HG03159 (cell line): Measurements from ENCODE around the gene WWC1.

Source experiments
- ATAC-seq: cut with Tn5 transposase; IDR thresholded peaks from one replicate; pipeline ENCODE4 v1.9.1; 2021; ENCODE audit warnings: mild to moderate bottlenecking, moderate library complexity; ENCODE audit not compliant: unreplicated experiment

WWC1 gene

DNA sequence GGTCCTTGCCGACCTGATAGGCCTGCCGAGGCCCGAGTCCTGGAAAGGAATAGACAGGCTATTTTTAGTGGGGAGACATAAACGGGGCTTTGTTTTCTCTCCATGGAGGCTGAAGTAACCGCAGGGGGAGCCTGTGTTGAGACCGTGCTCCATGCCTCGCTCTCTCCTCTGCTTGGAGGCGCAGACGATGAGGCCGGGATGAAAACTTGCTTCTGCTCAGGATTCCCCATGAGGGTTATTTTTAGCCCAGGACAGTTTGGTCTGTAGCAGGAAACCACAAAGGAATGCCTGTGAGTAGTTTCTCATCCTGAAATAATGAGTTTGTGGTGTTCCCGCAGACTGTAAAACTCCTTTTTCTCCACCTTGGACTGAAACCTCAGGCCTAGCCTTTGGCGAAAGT lies 112.9 kb downstream of the WWC1 start:
- ATAC-seq = no peak

DNA sequence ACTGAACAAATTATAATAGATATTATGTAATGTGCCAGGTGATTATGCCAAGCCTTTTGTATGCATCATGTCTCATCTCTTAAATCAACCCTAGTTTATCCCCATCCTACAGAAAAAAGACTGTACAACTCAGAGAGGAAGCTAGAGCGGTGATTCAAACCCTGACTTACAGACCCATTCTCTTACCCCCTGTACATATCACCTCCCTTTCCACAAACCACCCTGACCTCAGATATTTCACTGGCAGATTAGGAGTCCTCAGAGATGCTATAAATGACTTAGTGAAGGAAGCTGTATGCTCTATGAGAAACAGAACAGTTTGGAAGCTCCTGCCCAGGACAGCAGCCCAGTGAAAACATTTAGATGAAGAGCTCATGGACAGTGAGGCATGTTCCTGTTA lies 115.8 kb downstream of the WWC1 start:
- no peak for ATAC-seq

DNA sequence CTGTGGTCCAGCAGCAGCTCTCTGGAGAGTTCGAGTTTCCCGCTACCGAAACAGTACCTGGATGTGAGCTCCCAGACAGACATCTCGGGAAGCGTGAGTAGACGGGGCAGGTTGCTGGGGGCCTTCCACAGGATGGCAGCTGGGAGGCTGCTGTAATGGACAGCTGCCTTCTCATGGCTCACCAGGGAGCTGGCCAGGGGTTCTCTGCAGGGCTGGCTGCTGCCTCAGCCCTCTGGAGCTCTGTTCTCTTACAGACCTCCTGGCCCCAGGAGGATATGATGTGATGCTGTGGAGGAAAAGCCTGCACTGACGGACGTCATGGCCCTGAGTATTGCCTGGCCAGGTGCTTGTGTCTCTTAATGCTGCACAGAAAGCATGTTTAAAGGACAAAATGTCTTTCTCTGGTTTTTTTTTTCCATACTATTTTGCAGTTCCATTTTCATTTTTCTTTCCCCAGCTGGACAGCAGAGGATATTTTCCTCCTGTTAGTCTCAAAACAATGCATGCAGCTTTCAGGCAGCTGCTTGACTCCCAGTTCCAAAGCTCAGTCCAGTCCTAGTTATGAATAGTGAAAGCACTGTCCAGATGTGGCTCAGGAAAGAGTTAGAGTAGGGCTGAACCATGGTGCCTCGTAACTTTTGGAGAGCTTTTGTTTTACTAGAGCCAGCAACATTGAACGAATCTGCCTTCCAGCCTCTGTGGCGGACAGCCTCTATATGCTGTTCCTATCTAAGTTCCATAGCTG lies 117.3 kb downstream of the WWC1 start:
- no peak for ATAC-seq

DNA sequence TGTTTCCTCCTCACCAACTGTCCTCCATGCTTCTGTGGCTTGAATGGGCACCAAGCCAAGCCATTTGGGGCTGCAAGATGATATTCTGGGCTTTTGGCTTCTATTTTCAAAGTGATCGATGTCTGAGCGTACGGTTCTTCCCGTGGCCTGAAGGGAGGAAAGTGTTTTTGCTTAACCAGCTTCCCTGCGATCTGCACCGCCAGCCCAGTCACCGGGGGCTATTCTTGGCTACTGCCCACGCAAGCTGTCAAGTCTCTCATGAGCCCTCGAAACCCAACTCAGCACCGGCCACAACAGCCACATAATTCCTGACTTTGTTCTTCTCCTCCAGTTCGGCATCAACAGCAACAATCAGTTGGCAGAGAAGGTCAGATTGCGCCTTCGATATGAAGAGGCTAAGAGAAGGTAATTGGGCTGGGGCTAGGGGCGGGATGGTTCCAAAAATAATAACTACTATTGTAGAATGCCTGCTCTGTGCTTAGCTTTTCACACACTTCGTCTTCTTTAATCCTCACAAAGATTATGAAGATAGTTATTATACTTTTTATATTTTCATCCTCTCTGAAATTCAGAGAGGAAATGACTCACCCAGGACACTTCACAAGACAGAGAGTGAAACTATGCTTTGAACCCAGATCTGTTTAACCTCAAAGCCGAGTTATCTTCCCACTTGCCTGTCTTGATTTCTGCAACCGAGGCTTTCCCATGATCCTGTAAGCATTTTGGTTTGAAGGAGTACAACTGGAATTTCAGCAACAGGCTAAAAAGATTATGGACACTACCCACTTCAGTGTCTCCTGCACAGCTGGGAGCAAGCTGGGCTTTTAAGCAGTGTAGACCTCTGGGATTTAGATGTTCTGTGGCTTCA lies 118.4 kb downstream of the WWC1 start:
- no peak for ATAC-seq

DNA sequence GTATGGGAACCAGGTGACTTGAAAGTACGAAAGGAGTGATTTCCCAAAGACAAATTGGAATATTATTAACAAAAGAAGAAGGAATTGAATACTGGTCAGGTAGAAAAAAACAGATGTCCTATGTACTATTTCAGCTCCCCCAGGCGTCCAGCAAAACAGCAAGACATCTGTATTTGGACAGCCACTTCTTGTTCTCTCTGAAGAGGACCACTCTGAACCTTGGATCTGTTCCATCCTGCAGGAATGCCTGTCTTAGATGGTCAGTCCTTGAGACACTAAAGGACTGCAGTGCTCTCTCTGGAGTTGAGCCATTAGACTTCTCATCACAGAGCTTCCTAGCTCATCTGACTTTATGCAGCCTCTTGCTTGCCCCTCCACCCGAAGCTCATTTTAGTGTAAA lies 120.4 kb downstream of the WWC1 start:
- ATAC-seq = no peak

DNA sequence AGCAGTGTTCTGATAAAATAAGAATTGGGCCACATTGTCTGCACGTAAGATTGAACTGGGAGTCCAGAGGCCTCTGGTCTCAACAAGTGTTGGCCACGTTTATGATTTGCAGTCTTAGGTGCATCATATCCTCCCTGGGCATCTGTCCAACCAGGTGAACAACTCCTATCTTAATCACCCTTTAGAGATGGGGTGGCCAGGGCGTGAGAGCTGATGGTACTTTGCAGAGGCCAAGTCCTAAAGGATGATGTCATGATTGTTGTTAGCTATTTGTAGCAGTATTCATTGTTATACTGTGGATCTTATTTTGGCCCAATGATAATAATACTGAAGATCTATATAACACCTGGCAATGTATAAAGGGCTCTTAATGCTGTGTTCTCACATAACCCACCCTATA lies 121.6 kb downstream of the WWC1 start:
- no peak for ATAC-seq

DNA sequence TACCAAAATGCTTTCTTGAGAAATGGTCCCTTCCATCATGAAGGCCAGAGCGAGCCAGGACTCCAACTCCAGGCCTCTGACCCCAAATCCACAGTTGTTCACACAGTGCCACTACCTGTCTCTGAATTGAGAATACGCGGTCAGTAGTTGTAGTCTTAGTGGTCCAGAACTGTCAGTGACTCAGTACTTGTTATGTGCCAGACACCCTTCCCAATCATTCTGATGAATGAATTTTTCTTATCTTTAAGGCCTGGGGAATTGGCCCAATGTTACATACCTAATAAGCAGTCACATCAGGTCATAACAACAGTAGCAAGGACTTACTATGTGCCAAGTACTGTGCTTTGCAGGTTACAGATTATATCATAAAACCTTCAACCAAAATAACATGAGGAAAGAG lies 122.2 kb downstream of the WWC1 start:
- ATAC-seq = no peak

DNA sequence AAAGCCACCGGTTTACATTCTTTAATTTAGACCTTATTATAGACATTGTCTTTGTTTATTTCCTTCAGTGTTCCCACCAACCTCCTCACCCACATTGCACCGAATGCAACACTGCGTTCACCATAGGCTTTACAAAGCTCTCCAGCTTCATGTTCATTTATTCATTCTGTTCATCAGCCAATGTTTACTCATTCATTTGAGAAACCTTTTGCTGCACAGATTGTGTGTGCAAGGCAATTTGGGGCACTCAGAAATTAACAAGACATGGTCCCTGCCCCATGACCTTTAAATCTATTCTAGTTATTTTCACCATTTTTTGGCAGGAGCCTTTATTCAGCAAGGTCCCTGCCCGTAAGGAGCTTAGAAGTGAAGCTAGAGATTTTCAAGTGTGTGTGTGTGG lies 124.0 kb downstream of the WWC1 start:
- no peak for ATAC-seq

DNA sequence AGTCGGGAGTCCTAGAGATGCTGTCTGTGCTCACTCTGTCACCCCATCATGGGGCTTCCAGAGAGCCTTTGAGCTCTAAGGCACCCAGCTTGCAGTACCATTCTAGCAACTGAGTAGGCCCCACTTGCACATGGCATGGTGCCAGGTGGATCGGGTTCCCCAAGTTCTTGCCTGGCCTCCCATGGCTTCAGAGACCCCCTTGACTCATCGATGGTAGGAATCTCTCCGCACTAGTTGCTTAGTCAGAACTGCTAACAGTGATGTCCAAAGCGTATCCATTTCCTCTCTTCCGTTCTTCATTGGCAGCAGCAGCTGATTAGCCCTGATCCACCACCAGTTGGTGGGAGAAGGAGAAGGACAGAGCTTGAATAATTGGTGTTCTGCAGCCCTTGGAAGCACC lies 124.5 kb downstream of the WWC1 start:
- ATAC-seq = no peak

DNA sequence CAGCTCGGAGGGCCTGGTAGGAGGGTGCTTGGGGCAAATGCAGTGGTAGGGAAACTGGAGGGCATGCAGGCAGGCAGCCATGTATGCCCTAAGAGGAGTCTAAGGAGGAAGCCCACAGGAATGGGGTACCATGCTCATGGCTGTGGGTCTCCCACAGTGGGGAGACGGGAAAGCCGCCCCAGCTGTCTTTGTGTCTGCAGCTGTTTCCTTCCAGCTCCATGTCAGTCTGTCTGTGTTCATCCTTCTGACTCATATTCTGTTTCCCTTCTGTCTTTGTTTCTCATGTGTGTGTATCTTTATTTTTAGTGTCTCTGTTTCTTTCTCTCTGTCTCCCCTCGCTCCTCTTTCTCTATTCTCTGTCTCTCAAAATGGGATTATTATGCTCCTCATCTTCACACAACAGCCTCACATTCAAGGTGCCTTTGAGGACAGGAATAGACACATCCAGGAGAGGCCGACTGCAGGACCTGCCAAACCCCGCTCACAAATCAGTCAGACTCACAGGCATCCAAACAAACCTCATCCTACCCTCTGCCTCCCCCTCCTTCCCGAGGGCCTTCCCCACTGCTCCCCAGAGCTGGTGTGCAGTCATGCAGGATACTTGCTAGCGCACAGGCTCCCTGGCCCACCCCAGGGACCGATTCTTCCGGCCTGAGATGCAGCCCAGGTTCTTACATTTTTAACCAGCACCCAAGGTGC lies 126.4 kb downstream of the WWC1 start:
- no peak for ATAC-seq

DNA sequence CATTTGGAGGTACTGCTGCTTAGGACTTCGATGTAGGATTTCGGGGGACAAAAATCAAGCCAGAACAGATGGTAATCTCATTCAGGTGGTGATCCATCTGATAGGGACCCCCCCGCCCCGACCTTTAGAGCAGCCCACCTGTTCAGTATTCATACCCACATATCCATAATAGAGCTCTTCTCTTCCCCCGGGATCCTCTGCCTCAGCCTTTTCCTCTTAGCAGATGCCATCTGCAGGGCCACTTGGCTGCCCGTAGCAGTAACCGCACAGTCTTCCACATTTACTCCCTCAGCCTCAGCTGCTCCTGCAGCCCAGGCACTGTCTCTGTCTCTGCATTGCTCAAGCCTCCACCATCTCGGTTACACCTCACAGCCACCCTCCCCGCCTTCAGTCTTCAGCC lies 129.0 kb downstream of the WWC1 start:
- no peak for ATAC-seq

DNA sequence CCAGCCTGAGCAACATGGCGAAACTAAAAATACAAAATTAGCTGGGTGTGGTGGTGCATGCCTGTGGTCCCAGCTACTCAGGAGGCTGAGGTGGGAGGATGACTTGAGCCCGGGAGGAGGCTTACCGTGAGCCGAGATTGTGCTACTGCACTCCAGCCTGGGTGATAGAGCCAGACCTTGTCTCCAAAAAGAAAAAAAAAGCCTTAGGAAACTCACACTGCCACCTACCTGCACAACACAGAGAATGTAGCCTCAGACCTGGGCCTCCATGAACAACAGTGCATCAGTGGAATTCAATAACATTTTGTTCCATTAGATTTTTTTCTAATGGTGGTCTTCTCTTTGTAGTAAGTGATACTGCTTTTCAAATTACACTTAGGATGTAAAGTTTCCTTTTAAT lies 131.0 kb downstream of the WWC1 start:
- no peak for ATAC-seq

DNA sequence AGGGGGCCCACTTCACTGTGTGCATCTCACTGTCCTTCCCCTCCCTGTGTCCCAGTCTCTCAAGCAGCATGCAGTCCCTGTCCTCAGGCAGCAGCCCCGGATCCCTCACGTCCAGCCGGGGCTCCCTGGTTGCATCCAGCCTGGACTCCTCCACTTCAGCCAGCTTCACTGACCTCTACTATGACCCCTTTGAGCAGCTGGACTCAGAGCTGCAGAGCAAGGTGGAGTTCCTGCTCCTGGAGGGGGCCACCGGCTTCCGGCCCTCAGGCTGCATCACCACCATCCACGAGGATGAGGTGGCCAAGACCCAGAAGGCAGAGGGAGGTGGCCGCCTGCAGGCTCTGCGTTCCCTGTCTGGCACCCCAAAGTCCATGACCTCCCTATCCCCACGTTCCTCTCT lies 132.0 kb downstream of the WWC1 start:
- no peak for ATAC-seq

DNA sequence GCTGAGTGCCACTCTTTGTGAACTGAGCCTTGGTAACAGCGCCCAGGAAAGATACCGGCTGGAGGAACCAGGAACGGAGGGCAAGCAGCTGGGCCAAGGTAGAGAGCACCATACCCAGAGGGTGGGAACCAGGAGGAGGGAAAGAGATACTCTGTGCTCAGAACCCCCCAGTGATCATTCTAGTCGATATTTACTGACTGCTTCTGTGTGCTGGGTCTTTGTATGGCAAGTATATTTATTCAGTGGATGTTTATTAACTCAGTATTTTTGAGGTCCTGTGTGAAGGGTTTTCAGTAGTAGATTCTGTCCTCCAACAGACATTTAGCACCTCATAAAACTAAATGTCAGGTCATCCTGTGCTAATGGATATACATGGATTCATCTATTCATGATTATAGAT lies 132.5 kb downstream of the WWC1 start:
- ATAC-seq = no peak

DNA sequence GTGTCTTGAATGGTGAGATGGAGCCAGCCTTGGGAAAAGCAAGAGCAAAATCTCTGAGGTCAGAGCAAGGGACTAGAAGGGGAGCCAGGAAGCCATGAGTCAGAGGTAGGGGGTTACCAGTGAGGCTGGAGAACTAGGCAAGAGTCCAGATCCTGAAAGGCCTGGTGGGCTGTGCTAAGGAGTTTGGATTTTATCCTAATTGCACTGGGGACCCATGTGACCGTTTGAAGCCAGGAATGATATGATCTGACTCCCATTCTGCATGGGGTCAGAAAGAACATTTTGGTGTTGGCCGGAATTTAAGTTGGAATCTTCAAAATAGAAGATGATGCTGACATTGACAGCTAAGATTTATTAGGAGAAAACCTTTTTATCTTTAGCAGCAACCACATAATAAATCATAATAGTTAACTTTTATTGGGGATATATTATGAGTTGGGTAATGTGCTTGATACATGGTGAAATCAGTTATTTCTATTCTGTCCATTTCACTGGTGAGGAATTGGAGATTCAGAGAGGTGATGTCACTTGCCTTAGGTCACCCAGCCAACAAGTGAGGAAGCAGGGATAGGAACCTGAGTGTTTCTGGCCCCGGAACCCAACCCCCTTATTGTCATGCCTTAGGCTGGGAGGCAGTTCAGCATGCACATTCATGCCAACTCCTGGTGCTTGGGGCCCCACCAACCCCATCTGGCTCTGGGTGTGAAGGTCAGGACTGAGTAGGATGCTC lies 133.3 kb downstream of the WWC1 start:
- no peak for ATAC-seq

DNA sequence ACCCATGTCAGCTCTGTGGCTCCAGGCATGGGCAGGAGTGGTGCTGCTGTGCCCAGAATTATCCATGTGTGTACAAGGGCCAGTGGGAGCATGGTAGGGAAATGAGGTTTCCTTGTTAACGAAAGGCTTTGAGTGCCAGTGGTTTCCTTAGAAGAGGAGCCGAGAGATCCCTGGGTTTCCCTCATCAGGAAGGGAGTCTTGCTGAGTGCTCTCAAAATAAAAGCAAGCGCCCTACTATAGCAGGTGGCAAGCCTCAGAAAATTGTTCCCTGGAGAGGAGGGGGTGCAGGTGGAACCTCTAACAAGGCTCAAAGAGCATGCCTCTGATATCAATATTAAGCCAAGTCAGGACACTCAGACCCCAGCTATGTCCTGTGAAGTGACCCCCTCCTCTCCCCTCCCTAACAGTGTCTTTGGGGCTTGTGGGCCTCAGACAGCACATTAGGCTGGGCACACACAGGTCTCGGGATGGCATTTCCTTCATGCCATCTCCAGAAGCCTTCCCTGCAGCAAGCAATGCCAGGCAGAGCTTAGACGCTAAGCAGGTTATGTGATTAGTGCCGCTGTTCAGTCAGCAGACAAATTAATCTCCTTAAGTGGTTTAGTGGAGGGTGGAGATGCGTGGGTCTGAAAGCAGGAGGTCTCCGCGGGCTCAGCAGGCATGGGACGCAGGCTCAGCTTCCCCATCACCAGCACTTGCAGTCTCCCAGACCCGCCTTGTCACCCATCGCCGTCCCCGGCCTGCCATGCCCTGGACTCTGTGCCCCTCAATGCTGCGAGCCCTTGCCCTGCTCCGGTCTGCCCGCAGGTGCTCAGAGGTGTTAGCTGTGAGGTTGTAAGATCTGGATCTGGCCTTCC lies 134.8 kb downstream of the WWC1 start:
- no peak for ATAC-seq

DNA sequence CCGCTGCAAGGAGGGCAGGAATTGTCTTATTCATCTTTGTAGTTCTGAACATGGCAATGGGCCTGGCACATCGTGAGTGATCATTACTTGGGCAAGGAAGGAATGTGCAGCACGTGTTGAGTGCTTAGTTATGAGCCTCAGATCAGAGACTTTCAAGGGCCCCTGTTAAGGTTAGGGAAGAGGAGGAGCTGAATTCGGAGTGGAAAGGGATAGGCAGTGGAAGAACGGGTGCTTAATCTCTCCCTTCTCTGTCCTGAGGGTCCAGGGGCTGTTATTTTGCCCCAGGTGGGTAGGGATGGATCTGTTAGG lies 135.4 kb downstream of the WWC1 start:
- no peak for ATAC-seq

DNA sequence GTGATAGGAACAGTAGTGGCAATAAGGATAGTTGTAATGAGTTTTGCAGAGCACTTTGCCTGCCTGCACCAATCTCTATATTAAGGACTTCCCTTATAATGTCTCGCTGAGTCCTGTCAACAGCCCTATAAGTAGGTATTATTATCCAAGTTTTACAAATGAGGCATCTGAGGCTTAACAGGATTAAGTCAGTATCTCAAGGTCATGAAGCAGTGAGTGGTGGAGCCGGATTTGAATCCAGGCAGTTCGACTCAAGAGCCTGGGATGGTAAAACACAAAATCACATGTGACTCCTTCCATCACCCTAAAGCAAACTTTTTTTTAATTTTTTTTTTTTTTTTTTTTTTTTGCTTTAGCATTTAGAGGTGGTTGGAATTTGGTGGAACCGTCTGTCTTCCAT lies 135.8 kb downstream of the WWC1 start:
- ATAC-seq = no peak

DNA sequence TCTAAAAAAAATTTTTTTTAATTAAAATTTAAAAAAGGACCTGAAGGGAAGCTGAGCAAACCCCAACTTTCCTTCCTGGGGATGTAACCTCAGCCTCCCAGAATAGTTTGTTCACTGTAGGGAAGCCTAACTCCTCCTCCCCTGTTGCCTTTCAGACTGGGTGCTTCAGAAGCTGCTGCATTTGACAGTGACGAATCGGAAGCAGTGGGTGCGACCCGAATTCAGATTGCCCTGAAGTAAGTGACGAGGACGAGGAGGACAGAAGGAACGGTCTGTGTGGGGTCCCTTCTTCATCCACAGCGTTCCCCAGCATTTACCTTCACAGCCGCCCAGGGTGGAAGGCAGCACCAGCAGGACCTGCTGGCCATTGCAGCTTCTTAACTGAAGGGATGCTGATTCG lies 137.1 kb downstream of the WWC1 start:
- ATAC-seq = no peak

DNA sequence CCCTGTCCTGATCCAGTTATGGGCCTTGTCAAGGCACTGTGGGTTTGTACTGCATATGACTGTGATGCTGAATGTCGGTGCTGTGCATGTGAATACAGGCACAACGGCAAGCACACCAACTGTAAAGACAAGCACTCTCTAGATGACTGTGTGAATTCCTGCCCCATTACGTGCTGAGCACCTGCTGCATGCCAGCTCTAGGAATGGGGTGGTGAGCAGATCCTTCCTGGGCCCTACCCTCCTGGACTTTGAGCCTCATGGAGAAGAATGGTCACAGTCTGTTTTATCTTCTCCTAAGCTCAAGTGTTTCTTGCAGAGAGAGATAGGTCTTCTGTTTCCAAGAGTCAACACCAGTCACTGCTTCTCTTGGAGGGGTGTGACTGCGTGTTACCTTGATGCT lies 138.9 kb downstream of the WWC1 start:
- ATAC-seq = no peak
